ENCODE results near the gene ABCA1.
A peak's percentile ranks its signal among the peaks of the same experiment; 100 is the strongest.
"Not testable (repeated sequence)": the region's sequence is repeated elsewhere in the genome, so short reads cannot be mapped to it uniquely, and the experiment has no call there.

Gene ABCA1

DNA sequence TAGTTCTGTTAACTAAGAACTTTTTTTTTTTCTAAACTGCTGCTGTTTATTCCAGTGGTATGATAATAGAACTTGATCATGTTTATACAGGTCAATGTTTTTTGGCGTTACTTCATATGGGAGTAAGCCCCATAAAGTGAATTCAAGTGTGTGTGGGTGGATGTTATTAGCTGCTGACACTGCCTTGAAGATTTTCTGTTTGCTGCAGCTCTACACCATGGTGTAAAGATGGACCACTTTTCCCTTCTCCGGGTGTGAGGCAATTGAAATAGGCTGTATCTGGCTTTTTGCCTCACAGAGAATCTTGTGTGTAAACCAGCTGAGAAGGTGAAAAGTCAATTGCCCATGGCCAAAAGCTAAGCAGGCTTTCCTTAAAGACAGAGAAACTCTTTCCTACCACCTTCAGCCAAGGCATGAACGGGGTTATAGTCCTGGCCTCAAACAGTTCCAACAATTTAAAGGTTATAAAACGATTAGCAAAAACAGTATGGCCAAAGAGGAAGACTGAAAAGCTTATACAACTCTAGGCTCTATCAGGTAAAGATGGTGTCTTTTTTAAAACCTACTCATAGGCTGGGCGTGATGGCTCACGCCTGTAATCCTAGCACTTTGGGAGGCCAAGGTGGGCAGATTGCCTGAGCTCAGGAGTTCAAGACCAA is 33.9 kb upstream of the ABCA1 start:
- no peaks in the 10 kb centered on the region for H3K9me3 Mint-ChIP-seq
- peak overlapping the region; percentile 92 to 97 for H3K27ac Mint-ChIP-seq

DNA sequence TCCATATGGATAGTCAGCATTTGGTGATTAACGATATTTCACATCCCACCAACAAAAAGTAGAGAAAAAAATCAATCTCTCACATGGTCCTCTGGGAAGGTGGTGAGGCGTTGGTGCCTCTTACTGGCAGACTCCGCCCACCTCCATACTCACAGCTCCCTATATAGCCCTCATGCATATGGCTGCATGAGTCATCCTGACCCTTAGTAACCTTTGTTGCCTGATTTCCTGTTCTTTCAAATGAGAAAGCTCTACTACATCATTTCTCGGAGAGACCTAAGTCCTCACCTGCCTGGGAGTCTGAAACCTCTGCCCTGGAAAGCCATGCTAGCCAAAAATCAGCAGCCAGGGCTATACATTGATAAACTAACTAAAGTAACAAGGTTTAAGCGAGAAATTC is 33.3 kb upstream of the ABCA1 start:
- Mint-ChIP-seq H3K9me3 (no peaks in the 10 kb centered on the region), H3K27me3 (peaks cover 6% of the 10 kb centered on the region), H3K4me3 (peak overlapping the region; percentile 18 to 61), H3K27ac (peak overlapping the region; percentile 92 to 97), H3K4me1 (peaks cover 24% of the 10 kb centered on the region)
- peak; percentile 41 to 77 for DNase-seq
- peak; percentile 100 for ATAC-seq

More for the DNA sequence above, 33.9 kb upstream of the ABCA1 start:
- DNase-seq, result no peak
- peak; percentile 29 for ATAC-seq
- peaks cover 24% of the 10 kb centered on the region for H3K4me1 Mint-ChIP-seq
- H3K27me3 Mint-ChIP-seq, result peaks cover 6% of the 10 kb centered on the region
- peak overlapping the region in 1 of 2 donors; percentile 61 for H3K4me3 Mint-ChIP-seq

- DNase-seq, result no peak
- Mint-ChIP-seq H3K27me3 (peaks cover 6% of the 10 kb centered on the region), H3K27ac (peak overlapping the region in 1 of 2 donors; percentile 75), H3K4me3 (peak overlapping the region in 1 of 2 donors; percentile 61), H3K4me1 (peaks cover 24% of the 10 kb centered on the region), H3K9me3 (no peaks in the 10 kb centered on the region)
- no peak for ATAC-seq
Measured at GRCh38 chr9:104960662-104961061, 32.7 kb upstream of the ABCA1 start.

DNA sequence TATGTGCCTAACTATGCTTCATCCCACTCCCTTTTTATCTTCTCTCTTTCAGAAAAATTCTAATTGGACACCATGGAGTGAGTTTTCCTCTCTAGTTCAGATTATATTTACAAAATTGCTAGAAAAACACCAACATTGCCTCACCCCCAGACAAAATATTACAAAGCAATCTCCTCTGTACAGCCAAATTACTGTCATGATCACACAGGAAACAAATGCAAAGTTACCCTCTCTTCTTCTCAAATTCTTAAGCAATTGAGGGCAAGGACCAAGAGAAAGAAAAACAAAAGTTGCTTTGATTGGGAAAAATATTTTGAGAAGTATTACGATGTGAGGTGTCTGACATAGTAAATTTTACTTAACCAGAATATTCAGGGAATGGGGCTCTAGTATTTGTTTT is 30.8 kb upstream of the ABCA1 start:
- ATAC-seq (no peak), DNase-seq (no peak)
- H3K4me3 Mint-ChIP-seq, result no peak overlapping the region
- peaks cover 6% of the 10 kb centered on the region for H3K27me3 Mint-ChIP-seq
- H3K4me1 Mint-ChIP-seq, result peaks cover 24% of the 10 kb centered on the region
- no peak overlapping the region for H3K27ac Mint-ChIP-seq
- no peaks in the 10 kb centered on the region for H3K9me3 Mint-ChIP-seq

DNA sequence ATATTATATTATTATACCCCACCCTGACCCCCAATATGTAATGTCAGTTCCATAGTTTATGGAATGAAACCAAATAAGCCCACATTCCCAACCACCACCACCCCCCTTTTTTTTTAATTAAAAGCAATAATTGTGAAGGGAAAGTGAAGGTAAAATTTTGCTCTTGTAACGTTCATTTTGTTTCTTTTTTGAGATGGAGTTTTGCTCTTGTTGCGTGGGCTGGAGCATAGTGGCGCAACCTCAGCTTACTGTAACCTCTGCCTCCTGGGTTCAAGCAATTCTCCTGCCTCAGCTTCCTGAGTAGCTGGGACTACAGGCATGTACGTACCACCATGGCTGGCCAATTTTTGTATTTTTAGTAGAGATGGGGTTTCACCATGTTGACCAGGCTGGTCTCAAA is 30.1 kb upstream of the ABCA1 start:
- not testable (repeated sequence) for ATAC-seq, H3K27me3 Mint-ChIP-seq, H3K9me3 Mint-ChIP-seq, H3K4me3 Mint-ChIP-seq, DNase-seq, H3K27ac Mint-ChIP-seq
- H3K4me1 Mint-ChIP-seq, result peaks cover 24% of the 10 kb centered on the region

DNA sequence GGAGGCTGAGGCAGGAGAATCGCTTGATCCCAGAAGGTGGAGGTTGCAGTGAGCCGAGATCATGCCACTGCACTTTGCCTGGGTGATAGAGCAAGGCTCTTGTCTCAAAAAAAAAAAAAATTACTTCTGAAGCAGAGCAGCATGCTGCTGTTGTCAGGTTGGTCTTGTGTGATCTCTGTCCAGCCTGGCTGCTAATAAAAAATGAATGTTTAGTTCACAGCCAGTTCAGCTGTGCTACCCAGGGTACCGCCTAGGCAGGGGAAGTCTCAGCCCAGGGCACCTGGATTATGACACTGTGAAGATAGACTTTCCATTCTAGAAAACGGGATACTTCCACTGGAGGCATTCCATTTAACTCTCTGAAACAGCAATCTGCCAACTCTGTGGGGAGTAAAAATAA is 23.5 kb upstream of the ABCA1 start:
- ATAC-seq, result no peak
- Mint-ChIP-seq H3K9me3 (no peaks in the 10 kb centered on the region), H3K4me1 (no peaks in the 10 kb centered on the region), H3K27me3 (no peaks in the 10 kb centered on the region), H3K4me3 (no peak overlapping the region), H3K27ac (no peak overlapping the region)
- no peak for DNase-seq

DNA sequence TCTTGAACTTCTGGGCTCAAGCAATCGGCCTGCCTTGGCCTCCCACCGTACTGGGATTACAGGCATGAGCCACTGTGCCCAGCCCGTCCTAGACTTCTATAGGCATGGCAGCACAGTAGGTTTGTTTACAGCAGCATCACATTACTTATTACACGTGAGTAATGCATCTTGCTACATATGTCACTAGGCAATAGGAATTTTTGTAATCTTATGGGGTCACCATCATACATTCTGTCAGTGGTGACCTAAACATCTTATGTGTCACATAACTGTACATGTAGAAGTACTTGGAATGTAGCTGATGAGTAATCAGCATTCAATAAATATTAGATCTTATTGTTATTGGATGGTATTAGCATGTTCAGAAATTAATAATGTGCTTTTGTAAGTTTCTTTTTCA is 22.9 kb upstream of the ABCA1 start:
- H3K4me1 Mint-ChIP-seq, result no peaks in the 10 kb centered on the region
- no peaks in the 10 kb centered on the region for H3K27me3 Mint-ChIP-seq
- H3K9me3 Mint-ChIP-seq, result no peaks in the 10 kb centered on the region
- H3K27ac Mint-ChIP-seq, result no peak overlapping the region
- ATAC-seq, result no peak
- no peak overlapping the region for H3K4me3 Mint-ChIP-seq
- no peak for DNase-seq

DNA sequence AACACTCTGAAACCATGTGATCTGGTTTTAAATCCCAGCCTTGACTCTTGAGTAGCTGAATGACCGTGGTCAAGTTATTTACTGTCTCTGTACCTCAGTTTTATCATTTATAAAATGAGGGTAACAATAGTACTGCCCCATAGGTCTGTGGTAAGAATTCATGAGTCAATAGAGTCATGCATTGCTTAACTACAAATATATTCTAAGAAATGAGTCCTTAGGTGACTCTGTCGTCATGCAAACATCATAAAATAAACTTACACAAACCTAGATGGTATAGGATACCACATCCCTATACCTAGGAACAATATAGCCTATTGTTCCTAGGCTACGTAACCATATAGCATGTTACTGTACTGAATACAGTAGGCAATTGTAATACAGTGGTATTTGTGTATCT is 20.3 kb upstream of the ABCA1 start:
- Mint-ChIP-seq H3K9me3 (no peaks in the 10 kb centered on the region), H3K27me3 (no peaks in the 10 kb centered on the region), H3K4me1 (no peaks in the 10 kb centered on the region), H3K4me3 (no peak overlapping the region), H3K27ac (no peak overlapping the region)
- ATAC-seq (peak; percentile 52), DNase-seq (no peak)

DNA sequence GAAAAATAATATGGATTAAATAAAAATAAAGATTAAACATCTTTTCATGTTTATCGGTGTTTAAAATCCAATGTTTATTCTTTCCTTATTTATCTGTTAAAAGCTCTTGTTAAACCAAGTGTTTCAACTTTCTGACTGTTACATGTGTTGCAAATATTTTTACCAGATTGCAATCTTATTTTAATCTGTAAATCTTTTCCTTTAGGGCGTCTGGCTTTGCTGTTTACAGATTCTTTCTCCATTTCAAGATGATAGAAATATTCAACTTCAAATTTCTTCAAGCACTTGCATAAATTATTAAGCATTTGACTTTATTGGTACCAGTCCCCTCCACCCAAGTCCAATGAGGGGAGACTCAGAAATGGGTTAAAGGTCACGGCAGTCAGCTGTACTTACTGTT is 16.9 kb upstream of the ABCA1 start:
- no peak overlapping the region for H3K27ac Mint-ChIP-seq
- peaks cover 12% of the 10 kb centered on the region for H3K4me1 Mint-ChIP-seq
- DNase-seq, result no peak
- no peak for ATAC-seq
- no peaks in the 10 kb centered on the region for H3K9me3 Mint-ChIP-seq
- no peaks in the 10 kb centered on the region for H3K27me3 Mint-ChIP-seq
- no peak overlapping the region for H3K4me3 Mint-ChIP-seq

DNA sequence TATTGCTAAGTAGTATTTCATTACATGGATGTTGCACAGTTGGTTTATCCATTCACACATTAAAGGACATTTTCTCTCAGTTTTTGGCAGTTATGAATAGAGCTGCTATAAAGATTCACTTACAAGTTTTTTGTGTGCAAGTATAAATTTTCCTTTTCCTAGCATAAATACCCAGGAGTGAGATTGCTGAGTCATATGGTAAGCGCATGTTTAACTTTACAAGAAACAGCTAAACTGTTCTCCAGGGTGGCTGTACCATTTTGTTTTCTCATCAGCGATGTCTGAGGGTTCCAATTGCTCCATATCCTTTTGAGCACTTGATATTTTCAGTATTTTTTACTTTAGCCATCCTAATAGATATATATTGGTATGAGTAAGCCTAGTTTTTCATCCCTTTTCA is 16.4 kb upstream of the ABCA1 start:
- no peak for ATAC-seq
- H3K9me3 Mint-ChIP-seq, result no peaks in the 10 kb centered on the region
- no peaks in the 10 kb centered on the region for H3K27me3 Mint-ChIP-seq
- H3K4me1 Mint-ChIP-seq, result peaks cover 12% of the 10 kb centered on the region
- no peak overlapping the region for H3K4me3 Mint-ChIP-seq
- H3K27ac Mint-ChIP-seq, result no peak overlapping the region
- DNase-seq, result no peak

DNA sequence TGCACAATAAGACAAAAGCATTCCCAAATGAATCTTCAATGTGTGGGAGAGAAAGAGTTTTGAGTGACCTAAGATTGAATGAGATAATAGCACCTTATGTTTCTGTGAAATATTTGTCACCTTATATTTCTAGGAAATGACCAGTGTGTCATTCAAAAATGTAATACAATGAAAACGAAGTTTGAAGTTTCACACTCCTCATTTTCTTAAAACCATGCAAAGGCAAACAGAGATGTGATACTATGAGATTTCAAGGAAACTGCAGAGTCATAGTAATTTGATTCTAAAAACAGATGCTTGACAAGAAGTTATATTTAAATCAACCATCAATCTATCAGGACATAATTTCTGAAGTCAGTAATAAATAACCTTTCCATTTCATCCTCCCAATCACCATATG is 13.6 kb upstream of the ABCA1 start:
- Mint-ChIP-seq H3K4me1 (peaks cover 12% of the 10 kb centered on the region), H3K27ac (peak overlapping the region; percentile 63 to 92)
- DNase-seq, result no peak

DNA sequence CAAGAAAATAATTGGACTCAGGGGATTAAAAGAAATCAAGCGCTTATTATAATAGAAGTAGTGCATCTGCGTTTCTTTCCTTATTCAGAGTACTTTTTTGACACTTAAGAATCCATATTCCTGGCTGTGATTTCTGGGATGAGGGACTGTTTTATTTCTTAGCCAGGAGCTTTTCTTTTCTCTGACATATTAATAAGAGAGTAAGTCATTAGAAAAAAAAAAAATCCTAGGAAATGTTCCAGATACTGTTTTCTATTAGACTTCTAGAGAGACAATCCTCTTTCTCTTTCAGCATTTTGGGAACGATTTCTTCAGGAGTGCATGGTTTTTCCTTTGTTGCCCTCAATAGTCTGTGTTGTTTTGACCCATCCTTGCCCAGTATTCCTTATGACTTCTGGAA is 8.3 kb upstream of the ABCA1 start:
- no peak overlapping the region for H3K27ac Mint-ChIP-seq
- H3K4me3 Mint-ChIP-seq, result no peak overlapping the region
- no peaks in the 10 kb centered on the region for H3K9me3 Mint-ChIP-seq
- DNase-seq (no peak), ATAC-seq (no peak)
- H3K4me1 Mint-ChIP-seq, result peaks cover 19% of the 10 kb centered on the region
- no peaks in the 10 kb centered on the region for H3K27me3 Mint-ChIP-seq

More for the DNA sequence above, 13.6 kb upstream of the ABCA1 start:
- Mint-ChIP-seq H3K27me3 (no peaks in the 10 kb centered on the region), H3K4me3 (peak overlapping the region in 1 of 2 donors; percentile 42), H3K9me3 (no peaks in the 10 kb centered on the region)
- ATAC-seq, result peak; percentile 54

- not testable (repeated sequence) for H3K4me3 Mint-ChIP-seq, DNase-seq, H3K9me3 Mint-ChIP-seq, H3K27ac Mint-ChIP-seq, H3K27me3 Mint-ChIP-seq, ATAC-seq
- peaks cover 15% of the 10 kb centered on the region for H3K4me1 Mint-ChIP-seq
Measured at GRCh38 chr9:104935501-104935810, 7.5 kb upstream of the ABCA1 start.

GRCh38 chr9:104934691-104935500 is 6.9 kb upstream of the ABCA1 start:
- no peaks in the 10 kb centered on the region for H3K27me3 Mint-ChIP-seq
- H3K4me1 Mint-ChIP-seq, result peaks cover 15% of the 10 kb centered on the region
- no peak for ATAC-seq
- no peak for DNase-seq
- no peak overlapping the region for H3K4me3 Mint-ChIP-seq
- no peak overlapping the region for H3K27ac Mint-ChIP-seq
- no peaks in the 10 kb centered on the region for H3K9me3 Mint-ChIP-seq

DNA sequence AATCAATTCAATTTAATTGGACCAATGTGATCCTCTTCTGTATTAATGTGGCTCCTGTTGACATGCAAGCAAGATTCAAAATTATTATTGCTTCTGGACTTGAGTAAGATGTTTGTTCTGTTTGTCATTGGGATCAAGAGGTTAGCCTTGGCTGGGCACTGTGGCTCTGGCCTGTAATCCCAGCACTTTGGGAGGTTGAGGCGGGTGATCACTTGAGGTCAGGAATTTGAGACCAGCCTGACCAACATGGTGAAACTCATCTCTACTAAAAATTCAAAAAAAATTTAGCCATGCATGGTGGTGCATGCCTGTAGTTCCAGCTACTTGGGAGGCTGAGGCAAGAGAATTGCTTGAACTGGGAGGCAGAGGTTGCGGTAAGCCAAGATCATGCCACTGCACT is 5.1 kb upstream of the ABCA1 start:
- Mint-ChIP-seq H3K27me3 (peaks cover 17% of the 10 kb centered on the region), H3K4me1 (peaks cover 31% of the 10 kb centered on the region)
- not testable (repeated sequence) for DNase-seq, ATAC-seq, H3K4me3 Mint-ChIP-seq, H3K27ac Mint-ChIP-seq, H3K9me3 Mint-ChIP-seq

DNA sequence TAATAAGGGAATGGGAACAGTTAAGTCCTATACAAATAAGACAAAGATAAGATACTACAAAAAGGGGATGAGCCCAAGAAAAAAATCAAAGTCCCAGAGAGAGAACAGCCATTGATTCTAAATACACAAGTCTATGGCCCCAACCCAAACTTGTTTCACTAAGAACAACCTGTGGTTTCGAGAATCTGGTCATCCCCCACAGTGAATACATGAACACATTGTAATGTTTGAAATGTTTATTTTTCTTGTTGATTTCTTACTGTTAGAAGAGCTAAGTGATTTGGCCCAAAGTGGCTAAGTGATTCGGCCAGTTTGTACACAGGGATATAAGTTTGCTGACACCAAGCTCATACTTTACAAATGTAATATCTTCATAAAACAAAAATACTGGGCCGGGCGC is 3.3 kb upstream of the ABCA1 start:
- Mint-ChIP-seq H3K27ac (no peak overlapping the region), H3K27me3 (peaks cover 25% of the 10 kb centered on the region), H3K9me3 (no peaks in the 10 kb centered on the region), H3K4me3 (no peak overlapping the region), H3K4me1 (peaks cover 39% of the 10 kb centered on the region)
- ATAC-seq (no peak), DNase-seq (no peak)

All from stimulated activated naive CD8-positive, alpha-beta T cell treated with anti-CD3 and anti-CD28 coated beads, Interleukin-15, amount 100 ng/mL, for 72 hours (primary cell).